ENCODE data around the gene BBC3. TPM values are rescaled to one million over a fixed set of nuclear protein-coding genes. Genes with fewer than 3 reads are reported as not detected.

The BBC3 gene
- polyA plus RNA-seq, 1 donor from 2014 or later, result 15.6 TPM

DNA sequence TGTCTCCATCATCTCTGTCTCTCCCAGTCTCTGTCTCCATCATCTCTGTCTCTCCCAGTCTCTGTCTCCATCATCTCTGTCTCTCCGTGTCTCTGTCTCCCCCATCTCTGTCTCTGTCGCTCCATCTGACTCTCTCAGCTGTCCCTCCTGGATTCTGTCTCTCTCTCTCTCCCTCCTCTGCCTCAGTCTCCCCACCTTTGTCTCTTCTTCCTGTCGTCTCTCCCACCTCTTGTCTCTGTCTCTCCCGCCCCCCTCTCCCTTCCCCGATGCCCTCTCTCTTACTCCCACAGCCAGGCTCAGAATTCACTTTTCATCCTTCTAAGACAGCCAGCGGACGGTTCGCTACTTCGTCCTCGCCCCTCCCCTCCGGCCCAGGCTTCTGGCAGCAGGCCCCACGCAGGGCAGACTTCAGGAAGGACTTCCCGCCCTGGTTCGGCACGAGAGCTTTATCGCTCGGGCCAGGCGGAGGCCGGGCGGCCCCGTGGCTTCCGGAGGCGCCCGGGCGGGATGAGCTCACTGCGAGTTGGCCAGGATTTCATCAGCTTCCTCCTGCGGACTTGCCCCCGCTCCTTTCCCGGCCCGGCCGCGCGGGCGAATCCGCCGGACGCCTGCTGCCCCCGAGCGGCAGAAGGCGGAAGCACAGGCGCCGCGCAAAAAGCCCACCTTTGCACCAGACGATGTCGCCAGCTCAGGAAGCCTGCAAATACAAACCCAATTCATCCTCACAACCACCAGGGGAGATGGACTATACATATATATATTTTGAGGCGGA is 13.0 kb upstream of the BBC3 start:
- Histone ChIP-seq H3K36me3 (ENCODE audit: insufficient read depth, low read length) (no peaks in the 10 kb centered on the region), H3K4me3 (ENCODE audit: low read length) (peak overlapping the region; percentile 61), H3K79me2 (replicated peaks; ENCODE audit: insufficient read depth, low read length) (no peaks in the 10 kb centered on the region), H3K9me2 (ENCODE audit: insufficient read depth, low read length) (no peaks in the 10 kb centered on the region), H3K27me3 (ENCODE audit: insufficient read depth, low read depth, low read length) (no peaks in the 10 kb centered on the region), H3K9me3 (ENCODE audit: low read length) (no peaks in the 10 kb centered on the region), H2AFZ (ENCODE audit: low read depth, low read length) (no peak overlapping the region), H3K9ac (ENCODE audit: low read length) (peak overlapping the region; percentile 55), H3F3A (ENCODE audit: insufficient read depth, low read length, poor library complexity, severe bottlenecking) (no peaks in the 10 kb centered on the region), H3K4me2 (ENCODE audit: low read length) (no peak overlapping the region), H4K20me1 (ENCODE audit: insufficient read depth) (no peaks in the 10 kb centered on the region), H3K27ac (ENCODE audit: low read length) (peak overlapping the region; percentile 48)
- TF ChIP-seq RAD21 (conservative IDR thresholded peaks at IDR 0.05) (peak; percentile 99), EZH2 (IDR thresholded peaks at IDR 0.05; ENCODE audit: borderline replicate concordance, insufficient read depth, low read length, poor library complexity, severe bottlenecking) (no peak), EP300 (conservative IDR thresholded peaks at IDR 0.05; ENCODE audit: poor library complexity, severe bottlenecking) (peak; percentile 66), SMC3 (conservative IDR thresholded peaks at IDR 0.05; ENCODE audit: poor library complexity) (peak; percentile 92), MXI1 (conservative IDR thresholded peaks at IDR 0.05; ENCODE audit: poor library complexity, severe bottlenecking) (peak; percentile 28), TAF1 (IDR thresholded peaks at IDR 0.05; ENCODE audit: low read depth) (no peak), POLR2AphosphoS5 (IDR thresholded peaks at IDR 0.05) (peak; percentile 9)
- TF ChIP-seq, protein P1, sequence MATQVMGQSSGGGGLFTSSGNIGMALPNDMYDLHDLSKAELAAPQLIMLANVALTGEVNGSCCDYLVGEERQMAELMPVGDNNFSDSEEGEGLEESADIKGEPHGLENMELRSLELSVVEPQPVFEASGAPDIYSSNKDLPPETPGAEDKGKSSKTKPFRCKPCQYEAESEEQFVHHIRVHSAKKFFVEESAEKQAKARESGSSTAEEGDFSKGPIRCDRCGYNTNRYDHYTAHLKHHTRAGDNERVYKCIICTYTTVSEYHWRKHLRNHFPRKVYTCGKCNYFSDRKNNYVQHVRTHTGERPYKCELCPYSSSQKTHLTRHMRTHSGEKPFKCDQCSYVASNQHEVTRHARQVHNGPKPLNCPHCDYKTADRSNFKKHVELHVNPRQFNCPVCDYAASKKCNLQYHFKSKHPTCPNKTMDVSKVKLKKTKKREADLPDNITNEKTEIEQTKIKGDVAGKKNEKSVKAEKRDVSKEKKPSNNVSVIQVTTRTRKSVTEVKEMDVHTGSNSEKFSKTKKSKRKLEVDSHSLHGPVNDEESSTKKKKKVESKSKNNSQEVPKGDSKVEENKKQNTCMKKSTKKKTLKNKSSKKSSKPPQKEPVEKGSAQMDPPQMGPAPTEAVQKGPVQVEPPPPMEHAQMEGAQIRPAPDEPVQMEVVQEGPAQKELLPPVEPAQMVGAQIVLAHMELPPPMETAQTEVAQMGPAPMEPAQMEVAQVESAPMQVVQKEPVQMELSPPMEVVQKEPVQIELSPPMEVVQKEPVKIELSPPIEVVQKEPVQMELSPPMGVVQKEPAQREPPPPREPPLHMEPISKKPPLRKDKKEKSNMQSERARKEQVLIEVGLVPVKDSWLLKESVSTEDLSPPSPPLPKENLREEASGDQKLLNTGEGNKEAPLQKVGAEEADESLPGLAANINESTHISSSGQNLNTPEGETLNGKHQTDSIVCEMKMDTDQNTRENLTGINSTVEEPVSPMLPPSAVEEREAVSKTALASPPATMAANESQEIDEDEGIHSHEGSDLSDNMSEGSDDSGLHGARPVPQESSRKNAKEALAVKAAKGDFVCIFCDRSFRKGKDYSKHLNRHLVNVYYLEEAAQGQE (IDR thresholded peaks at IDR 0.05; ENCODE audit: borderline replicate concordance), result peak; percentile 28
- TF ChIP-seq, protein P2, sequence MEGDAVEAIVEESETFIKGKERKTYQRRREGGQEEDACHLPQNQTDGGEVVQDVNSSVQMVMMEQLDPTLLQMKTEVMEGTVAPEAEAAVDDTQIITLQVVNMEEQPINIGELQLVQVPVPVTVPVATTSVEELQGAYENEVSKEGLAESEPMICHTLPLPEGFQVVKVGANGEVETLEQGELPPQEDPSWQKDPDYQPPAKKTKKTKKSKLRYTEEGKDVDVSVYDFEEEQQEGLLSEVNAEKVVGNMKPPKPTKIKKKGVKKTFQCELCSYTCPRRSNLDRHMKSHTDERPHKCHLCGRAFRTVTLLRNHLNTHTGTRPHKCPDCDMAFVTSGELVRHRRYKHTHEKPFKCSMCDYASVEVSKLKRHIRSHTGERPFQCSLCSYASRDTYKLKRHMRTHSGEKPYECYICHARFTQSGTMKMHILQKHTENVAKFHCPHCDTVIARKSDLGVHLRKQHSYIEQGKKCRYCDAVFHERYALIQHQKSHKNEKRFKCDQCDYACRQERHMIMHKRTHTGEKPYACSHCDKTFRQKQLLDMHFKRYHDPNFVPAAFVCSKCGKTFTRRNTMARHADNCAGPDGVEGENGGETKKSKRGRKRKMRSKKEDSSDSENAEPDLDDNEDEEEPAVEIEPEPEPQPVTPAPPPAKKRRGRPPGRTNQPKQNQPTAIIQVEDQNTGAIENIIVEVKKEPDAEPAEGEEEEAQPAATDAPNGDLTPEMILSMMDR (IDR thresholded peaks at IDR 0.05; ENCODE audit: poor library complexity, severe bottlenecking), result peak; percentile 100

DNA sequence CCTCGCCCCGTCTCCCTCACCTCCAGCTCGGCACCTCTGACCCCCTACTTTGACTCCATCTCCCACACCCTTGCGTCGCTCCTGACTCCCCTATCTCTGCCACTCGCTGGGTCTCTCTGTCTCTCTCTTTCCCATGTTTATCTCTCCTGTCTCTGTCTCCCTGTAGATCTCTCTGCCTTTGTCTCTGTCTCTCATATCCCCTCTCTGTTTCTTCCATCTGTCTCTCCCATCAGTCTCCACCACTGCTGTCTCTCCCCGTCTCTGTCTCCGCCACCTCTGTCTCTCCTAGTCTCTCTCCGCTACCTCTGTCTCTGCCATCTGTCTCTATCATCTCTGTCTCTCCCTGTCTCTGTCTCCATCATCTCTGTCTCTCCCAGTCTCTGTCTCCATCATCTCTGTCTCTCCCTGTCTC is 12.4 kb upstream of the BBC3 start:
- no peak overlapping the region for H2AFZ ChIP-seq (ENCODE audit: low read depth, low read length)
- H3K4me3 ChIP-seq (ENCODE audit: low read length), result peak overlapping the region; percentile 43

More for the DNA sequence above, 12.4 kb upstream of the BBC3 start:
- TF ChIP-seq EP300 (conservative IDR thresholded peaks at IDR 0.05; ENCODE audit: poor library complexity, severe bottlenecking) (no peak), TAF1 (IDR thresholded peaks at IDR 0.05; ENCODE audit: low read depth) (no peak)
- H3F3A ChIP-seq (ENCODE audit: insufficient read depth, low read length, poor library complexity, severe bottlenecking), result no peaks in the 10 kb centered on the region
- no peaks in the 10 kb centered on the region for H3K79me2 ChIP-seq (replicated peaks; ENCODE audit: insufficient read depth, low read length)
- no peaks in the 10 kb centered on the region for H3K9me3 ChIP-seq (ENCODE audit: low read length)
- no peak overlapping the region for H3K4me2 ChIP-seq (ENCODE audit: low read length)
- no peaks in the 10 kb centered on the region for H3K27me3 ChIP-seq (ENCODE audit: insufficient read depth, low read depth, low read length)
- no peaks in the 10 kb centered on the region for H3K9me2 ChIP-seq (ENCODE audit: insufficient read depth, low read length)
- peak overlapping the region; percentile 55 for H3K9ac ChIP-seq (ENCODE audit: low read length)
- H3K36me3 ChIP-seq (ENCODE audit: insufficient read depth, low read length), result no peaks in the 10 kb centered on the region
- peak overlapping the region; percentile 9 for H3K27ac ChIP-seq (ENCODE audit: low read length)
- no peaks in the 10 kb centered on the region for H4K20me1 ChIP-seq (ENCODE audit: insufficient read depth)

All from neural cell (in vitro differentiated cells).